GM12873 (cell line): ENCODE results near the gene PLXNA1.

ENCODE experiments used
- TF ChIP-seq, protein P1 (sequence below): IDR thresholded peaks from 2 replicates; pipeline ENCODE4 v1.5.1; 2012; ENCODE audit warnings: low read depth, mild to moderate bottlenecking, moderate library complexity, low read length, control low read depth; ENCODE audit not compliant: insufficient read depth; ENCODE audit errors: missing control alignments

PLXNA1 gene

DNA sequence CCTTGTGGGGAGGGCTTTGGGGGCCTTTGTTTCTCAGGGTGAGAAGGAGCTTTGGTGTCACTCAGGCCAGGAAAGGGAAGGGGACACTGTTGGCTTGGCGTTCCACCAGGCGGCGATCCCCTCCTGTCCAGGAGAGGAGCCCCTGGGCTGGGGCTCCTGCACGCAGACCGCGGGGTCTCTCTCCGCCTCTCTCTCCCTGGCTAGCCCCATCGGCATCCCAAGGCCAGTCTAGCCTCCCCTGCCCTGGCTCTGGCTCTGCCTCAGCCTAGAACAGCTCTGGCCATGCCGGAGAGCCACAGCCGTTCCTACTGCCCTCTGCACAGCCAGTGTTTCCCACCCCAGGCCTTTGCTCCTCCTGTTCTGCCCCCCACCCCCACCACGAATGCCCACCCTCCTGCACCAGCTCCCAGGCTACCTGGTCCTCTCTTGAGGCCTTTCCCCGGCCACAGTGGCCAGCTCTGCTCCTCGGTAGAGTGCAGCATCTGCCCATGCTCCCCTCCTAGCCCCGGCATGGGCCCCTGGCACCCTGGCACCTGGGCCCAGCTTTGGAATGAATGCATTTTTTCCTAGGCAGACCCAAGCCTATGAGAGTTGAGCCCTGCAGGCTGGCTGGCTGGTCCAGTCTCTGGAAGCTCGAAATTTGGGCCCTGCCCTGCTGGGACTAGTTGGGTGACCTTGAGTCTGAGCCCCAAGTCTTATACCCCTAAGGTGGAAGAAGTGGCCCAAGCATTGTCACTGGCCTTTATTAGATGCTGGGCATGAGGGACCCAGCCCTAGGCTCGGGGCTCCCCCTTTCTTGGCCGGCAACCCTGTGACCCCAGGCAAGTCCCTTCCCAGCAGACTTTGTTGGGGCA, 2.4 kb downstream of the PLXNA1 start:
- TF ChIP-seq, protein P1, sequence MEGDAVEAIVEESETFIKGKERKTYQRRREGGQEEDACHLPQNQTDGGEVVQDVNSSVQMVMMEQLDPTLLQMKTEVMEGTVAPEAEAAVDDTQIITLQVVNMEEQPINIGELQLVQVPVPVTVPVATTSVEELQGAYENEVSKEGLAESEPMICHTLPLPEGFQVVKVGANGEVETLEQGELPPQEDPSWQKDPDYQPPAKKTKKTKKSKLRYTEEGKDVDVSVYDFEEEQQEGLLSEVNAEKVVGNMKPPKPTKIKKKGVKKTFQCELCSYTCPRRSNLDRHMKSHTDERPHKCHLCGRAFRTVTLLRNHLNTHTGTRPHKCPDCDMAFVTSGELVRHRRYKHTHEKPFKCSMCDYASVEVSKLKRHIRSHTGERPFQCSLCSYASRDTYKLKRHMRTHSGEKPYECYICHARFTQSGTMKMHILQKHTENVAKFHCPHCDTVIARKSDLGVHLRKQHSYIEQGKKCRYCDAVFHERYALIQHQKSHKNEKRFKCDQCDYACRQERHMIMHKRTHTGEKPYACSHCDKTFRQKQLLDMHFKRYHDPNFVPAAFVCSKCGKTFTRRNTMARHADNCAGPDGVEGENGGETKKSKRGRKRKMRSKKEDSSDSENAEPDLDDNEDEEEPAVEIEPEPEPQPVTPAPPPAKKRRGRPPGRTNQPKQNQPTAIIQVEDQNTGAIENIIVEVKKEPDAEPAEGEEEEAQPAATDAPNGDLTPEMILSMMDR: no peak

DNA sequence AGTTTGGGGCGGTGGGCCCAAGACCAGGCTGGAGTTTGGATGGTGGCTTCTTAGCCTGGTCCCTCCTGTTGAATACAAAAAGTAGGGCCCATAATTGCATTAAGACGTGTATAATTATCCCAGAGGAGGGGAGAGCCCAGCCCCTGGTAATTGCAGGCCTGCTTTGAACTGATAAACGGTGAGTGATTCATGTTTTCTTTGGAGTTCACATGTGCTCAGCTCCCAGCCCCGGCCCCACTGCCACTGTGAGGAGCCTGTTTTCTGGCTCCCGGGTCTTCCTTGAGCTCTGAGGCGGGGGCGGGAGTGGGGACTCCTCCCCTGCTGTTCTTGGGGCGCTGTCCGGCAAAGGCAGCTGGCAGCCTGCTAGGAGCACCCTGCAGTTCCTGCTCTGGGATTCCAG, 3.1 kb downstream of the PLXNA1 start:
- TF ChIP-seq, protein P1: no peak

DNA sequence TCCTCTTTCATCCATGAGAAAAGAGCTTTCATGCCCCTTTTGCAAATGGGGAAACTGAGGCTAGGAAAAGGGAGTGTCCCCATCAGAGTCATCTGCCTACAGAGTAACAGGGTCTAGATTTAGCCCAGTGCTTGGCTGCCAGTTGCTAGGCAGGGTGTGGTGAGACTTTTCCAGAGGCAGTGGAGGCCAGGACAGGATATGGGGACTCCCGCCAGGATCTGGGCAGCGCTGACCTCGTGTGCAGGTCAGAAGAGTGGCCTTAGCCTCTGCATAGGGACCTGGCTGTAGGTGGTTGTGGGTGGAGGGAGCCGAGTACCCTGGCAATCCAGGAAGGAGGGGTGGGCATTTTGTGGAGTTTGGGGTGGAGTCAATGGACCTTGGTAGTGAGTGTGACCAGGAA, 4.2 kb downstream of the PLXNA1 start:
- TF ChIP-seq, protein P1: no peak

- TF ChIP-seq, protein P1: no peak
These were observed 4.7 kb downstream of the PLXNA1 start for GRCh38 chr3:126987596-126987995.

DNA sequence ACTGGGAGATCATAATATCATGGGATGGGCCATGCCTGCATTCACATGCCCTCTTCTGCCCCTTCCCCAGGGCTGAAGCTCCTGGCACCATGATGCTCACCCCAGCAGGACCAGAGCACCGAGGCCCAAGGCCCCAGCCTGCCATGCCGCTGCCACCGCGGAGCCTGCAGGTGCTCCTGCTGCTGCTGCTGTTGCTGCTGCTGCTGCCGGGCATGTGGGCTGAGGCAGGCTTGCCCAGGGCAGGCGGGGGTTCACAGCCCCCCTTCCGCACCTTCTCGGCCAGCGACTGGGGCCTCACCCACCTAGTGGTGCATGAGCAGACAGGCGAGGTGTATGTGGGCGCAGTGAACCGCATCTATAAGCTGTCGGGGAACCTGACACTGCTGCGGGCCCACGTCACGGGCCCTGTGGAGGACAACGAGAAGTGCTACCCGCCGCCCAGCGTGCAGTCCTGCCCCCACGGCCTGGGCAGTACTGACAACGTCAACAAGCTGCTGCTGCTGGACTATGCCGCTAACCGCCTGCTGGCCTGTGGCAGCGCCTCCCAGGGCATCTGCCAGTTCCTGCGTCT, 5.6 kb downstream of the PLXNA1 start:
- TF ChIP-seq, protein P1: no peak

DNA sequence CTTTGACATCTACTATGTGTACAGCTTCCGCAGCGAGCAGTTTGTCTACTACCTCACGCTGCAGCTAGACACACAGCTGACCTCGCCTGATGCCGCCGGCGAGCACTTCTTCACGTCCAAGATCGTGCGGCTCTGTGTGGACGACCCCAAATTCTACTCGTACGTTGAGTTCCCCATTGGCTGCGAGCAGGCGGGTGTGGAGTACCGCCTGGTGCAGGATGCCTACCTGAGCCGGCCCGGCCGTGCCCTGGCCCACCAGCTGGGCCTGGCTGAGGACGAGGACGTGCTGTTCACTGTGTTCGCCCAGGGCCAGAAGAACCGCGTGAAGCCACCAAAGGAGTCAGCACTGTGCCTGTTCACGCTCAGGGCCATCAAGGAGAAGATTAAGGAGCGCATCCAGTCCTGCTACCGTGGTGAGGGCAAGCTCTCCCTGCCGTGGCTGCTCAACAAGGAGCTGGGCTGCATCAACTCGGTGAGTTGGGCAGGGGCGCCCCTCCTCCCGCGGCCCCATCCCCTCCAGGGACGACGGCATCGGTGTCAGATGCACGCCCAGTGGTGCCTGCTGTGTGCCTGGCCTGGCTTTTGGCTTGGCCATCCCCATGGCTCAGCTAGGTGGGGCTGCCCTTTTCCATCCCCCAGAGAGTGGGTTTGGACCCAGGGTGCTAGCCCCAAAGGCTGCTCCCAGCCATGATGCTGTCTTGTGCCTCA, 6.6 kb downstream of the PLXNA1 start:
- TF ChIP-seq, protein P1: no peak
